H1 (cell line): Measurements from ENCODE around the gene LAMTOR4. TPM values are rescaled to one million over a fixed set of nuclear protein-coding genes. Genes with fewer than 3 reads are reported as not detected.
A peak's percentile ranks its signal among the peaks of the same experiment; 100 is the strongest.

Experiments
- CTCF ChIA-PET: fragments of 300-600 bp; sonication (Branson Sonifier 250); formaldehyde crosslinking; loops from one replicate; lab custom pipeline; 2021; ENCODE audit not compliant: partially characterized antibody; lab: Charles Lee
- POLR2A ChIA-PET: fragments of 300-600 bp; sonication (Branson Sonifier 250); formaldehyde crosslinking; loops from one replicate; lab custom pipeline; 2021; ENCODE audit warnings: inconsistent platforms; ENCODE audit not compliant: partially characterized antibody; lab: Charles Lee
- DNase-seq, 2 experiments: peaks; one replicate each; pipeline versions ENCODE4 v3.0.0 to v3.0.0-alpha.2; 2010 to 2022; ENCODE audit warnings: low spot score in 2 of 2, low read depth in 1 of 2, mixed read lengths in 1 of 2
- FAIRE-seq: peaks from 2 replicates; lab custom pipeline; 2011; peaks lifted over from hg19 to GRCh38; lab: Jason Lieb, UNC
- H2AFZ ChIP-seq: 2 replicates; pipeline ENCODE4 v1.8.1; 2012; ENCODE audit warnings: low read length, inconsistent platforms
- H2AK5ac ChIP-seq: 2 replicates; pipeline ENCODE4 v1.6.1; 2013; ENCODE audit warnings: low read depth, low read length
- H2BK120ac ChIP-seq: replicated peaks from 2 replicates; pipeline ENCODE3; 2013; ENCODE audit warnings: low read depth, low read length, inconsistent platforms
- H2BK12ac ChIP-seq: 2 replicates; pipeline ENCODE4 v1.6.1; 2013; ENCODE audit warnings: low read depth, low read length
- H2BK15ac ChIP-seq: 2 replicates; pipeline ENCODE4 v1.6.1; 2013; ENCODE audit warnings: low read length
- H2BK20ac ChIP-seq: 2 replicates; pipeline ENCODE4 v1.6.1; 2013; ENCODE audit warnings: low read length
- H2BK5ac ChIP-seq: 2 replicates; pipeline ENCODE4 v1.6.1; 2013; ENCODE audit warnings: low read depth, low read length
- H3K14ac ChIP-seq: 2 replicates; pipeline ENCODE4 v1.6.1; 2013; ENCODE audit warnings: inconsistent platforms; ENCODE audit not compliant: insufficient read length
- H3K18ac ChIP-seq: 2 replicates; pipeline ENCODE4 v1.6.1; 2013; ENCODE audit warnings: low read length; ENCODE audit errors: extremely low read depth
- H3K23ac ChIP-seq: 2 replicates; pipeline ENCODE4 v1.6.1; 2013; ENCODE audit warnings: inconsistent platforms; ENCODE audit not compliant: insufficient read length
- H3K23me2 ChIP-seq: 2 replicates; pipeline ENCODE4 v1.6.1; 2013; ENCODE audit warnings: low read depth, low read length
- H3K27ac ChIP-seq: 2 replicates; pipeline ENCODE4 v1.6.1; 2011; ENCODE audit warnings: low read depth, low read length, inconsistent platforms
- H3K27me3 ChIP-seq, 4 experiments: replicated peaks in 1 of 4; 1 replicate in 1 of 4; 2 replicates in 3 of 4; pipeline versions ENCODE4 v1.6.1 to v1.8.1; 2011 to 2013; ENCODE audit warnings: low read length in 3 of 4, mild to moderate bottlenecking in 3 of 4, inconsistent platforms in 2 of 4, mixed read lengths in 2 of 4, moderate library complexity in 1 of 4; ENCODE audit not compliant: control insufficient read depth in 3 of 4, insufficient read depth in 3 of 4; ENCODE audit errors: extremely low read depth in 1 of 4
- H3K36me3 ChIP-seq, 4 experiments: 2 replicates each; pipeline versions ENCODE4 v1.6.1 to v1.8.1; 2011 to 2013; ENCODE audit warnings: mild to moderate bottlenecking in 4 of 4, low read length in 3 of 4, moderate library complexity in 2 of 4, control low read depth in 1 of 4, inconsistent platforms in 1 of 4; ENCODE audit not compliant: insufficient read depth in 4 of 4, control insufficient read depth in 2 of 4
- H3K4ac ChIP-seq: replicated peaks from 2 replicates; pipeline ENCODE3; 2013; ENCODE audit warnings: low read length, low read depth, mixed read lengths, inconsistent platforms; ENCODE audit not compliant: insufficient read length
- H3K4me1 ChIP-seq, 4 experiments: replicated peaks in 1 of 4; 1 replicate in 1 of 4; 2 replicates in 3 of 4; pipeline versions ENCODE4 v1.6.1 to v1.8.1; 2011 to 2013; ENCODE audit warnings: low read length in 3 of 4, inconsistent platforms in 2 of 4, mixed read lengths in 1 of 4; ENCODE audit not compliant: insufficient read depth in 4 of 4, control insufficient read depth in 3 of 4
- H3K4me2 ChIP-seq, 2 experiments: 2 replicates each; pipeline versions ENCODE4 v1.6.1 to v1.8.1; 2011 to 2013; ENCODE audit warnings: low read depth in 2 of 2, low read length in 2 of 2, control low read depth in 1 of 2, inconsistent platforms in 1 of 2, mild to moderate bottlenecking in 1 of 2; ENCODE audit not compliant: insufficient read depth in 1 of 2
- H3K4me3 ChIP-seq, 4 experiments: fragments of 200-600, 300-600 bp in 1 of 4; sonication (generic), shearing (Covaris generic), sonication (Bioruptor Twin) in 1 of 4; 2 replicates each; pipeline versions ENCODE4 v1.5.1 to v1.8.1; 2011 to 2016; ENCODE audit warnings: low read length in 4 of 4, low read depth in 3 of 4, control low read depth in 2 of 4, inconsistent platforms in 2 of 4, mild to moderate bottlenecking in 2 of 4, mixed read lengths in 1 of 4, moderate library complexity in 1 of 4; ENCODE audit not compliant: insufficient read depth in 2 of 4; ENCODE audit errors: extremely low read depth in 1 of 4
- H3K56ac ChIP-seq: replicated peaks from 2 replicates; pipeline ENCODE3; 2013; ENCODE audit warnings: low read depth, mild to moderate bottlenecking, mixed read lengths, low read length, inconsistent platforms; ENCODE audit not compliant: insufficient read length
- H3K79me1 ChIP-seq: 2 replicates; pipeline ENCODE4 v1.6.1; 2013; ENCODE audit warnings: low read depth, low read length, control low read depth
- H3K79me2 ChIP-seq, 2 experiments: 2 replicates each; pipeline versions ENCODE4 v1.6.1 to v1.8.1; 2012 to 2013; ENCODE audit warnings: low read length in 2 of 2, mild to moderate bottlenecking in 2 of 2, inconsistent platforms in 1 of 2; ENCODE audit not compliant: insufficient read depth in 2 of 2, control insufficient read depth in 1 of 2
- H3K9ac ChIP-seq, 4 experiments: replicated peaks in 1 of 4; 1 replicate in 1 of 4; 2 replicates in 3 of 4; pipeline versions ENCODE4 v1.6.1 to v1.8.1; 2011 to 2013; ENCODE audit warnings: low read depth in 3 of 4, low read length in 3 of 4, control low read depth in 2 of 4, mild to moderate bottlenecking in 2 of 4, moderate library complexity in 2 of 4, inconsistent platforms in 1 of 4; ENCODE audit errors: extremely low read depth in 1 of 4
- H3K9me3 ChIP-seq, 2 experiments: 2 replicates each; pipeline versions ENCODE4 v1.6.1 to v1.8.1; 2012 to 2013; ENCODE audit warnings: mild to moderate bottlenecking in 2 of 2, moderate library complexity in 2 of 2, control low read depth in 1 of 2, inconsistent platforms in 1 of 2, low read depth in 1 of 2, low read length in 1 of 2, mixed read lengths in 1 of 2; ENCODE audit not compliant: insufficient read depth in 2 of 2
- H4K20me1 ChIP-seq, 2 experiments: replicated peaks in 1 of 2; 2 replicates each; pipeline versions ENCODE3 to v1.8.1; 2011 to 2013; ENCODE audit warnings: inconsistent platforms in 2 of 2, low read length in 2 of 2, mild to moderate bottlenecking in 1 of 2; ENCODE audit not compliant: insufficient read depth in 2 of 2, control insufficient read depth in 1 of 2
- H4K5ac ChIP-seq: 2 replicates; pipeline ENCODE4 v1.6.1; 2013; ENCODE audit warnings: low read length, low read depth, mixed read lengths, inconsistent platforms; ENCODE audit not compliant: insufficient read length
- H4K8ac ChIP-seq: 2 replicates; pipeline ENCODE4 v1.8.0; 2013; ENCODE audit warnings: mild to moderate bottlenecking, moderate library complexity, low read length, inconsistent platforms; ENCODE audit not compliant: insufficient read depth; ENCODE audit errors: extremely low read depth
- H4K91ac ChIP-seq: replicated peaks from 2 replicates; pipeline ENCODE3; 2013; ENCODE audit warnings: low read length, mixed read lengths, inconsistent platforms; ENCODE audit not compliant: insufficient read length
- POLR2A ChIP-seq, 2 experiments: IDR thresholded peaks; 1 replicate in 1 of 2; 2 replicates in 1 of 2; pipeline ENCODE4 v1.6.1; 2011; ENCODE audit warnings: low read depth in 2 of 2, low read length in 2 of 2, mild to moderate bottlenecking in 2 of 2; ENCODE audit errors: control extremely low read depth in 1 of 2
- SRF ChIP-seq: IDR thresholded peaks from 2 replicates; pipeline ENCODE4 v1.6.1; 2011; ENCODE audit warnings: mild to moderate bottlenecking, low read depth, low read length, moderate library complexity
- WGBS, 2 experiments: shearing (Covaris generic) in 1 of 2; methylation state at CpG; one replicate each; pipeline versions ENCODE4 v1.1.6 to v1.1.7; 2013 to 2015; ENCODE audit warnings: low lambda C conversion rate in 2 of 2, mixed read lengths in 2 of 2, inconsistent platforms in 1 of 2, low coverage in 1 of 2, missing lambda C conversion rate in 1 of 2; ENCODE audit not compliant: insufficient replicate concordance in 2 of 2, insufficient coverage in 1 of 2, insufficient read length in 1 of 2; ENCODE audit errors: extremely low coverage in 1 of 2, missing lambda C conversion rate in 1 of 2; 5-methylcytosine and 5-hydroxymethylcytosine counted together
- polyA plus RNA-seq, 7 experiments: library from polyadenylated mRNA; depleted of rRNA in 3 of 7; stranded (reverse) in 5 of 7; unstranded in 2 of 7; fragments of >200 nt in 5 of 7; fragments of 200-250 nt in 2 of 7; gene quantifications; 1 replicate in 5 of 7; 2 replicates in 1 of 7; 4 replicates in 1 of 7; pipeline versions ENCODE4 v1.2.1 to v1.2.3, GENCODE V29; 2011 to 2013; ENCODE audit warnings: missing spikeins in 2 of 7, mixed read lengths in 2 of 7
- total RNA-seq: library from RNA; stranded (reverse); fragmentation: NEBNext Ultra II Directional; extraction: Animal tissue kit (Norgen Biotek cat#: 25700); gene quantifications from 2 replicates; pipeline ENCODE4 v1.2.1, GENCODE V29; 2021

LAMTOR4 gene
- total and polyA plus RNA-seq, 2 of the 8 experiments (the other 6 are each of a cell fraction or from before 2014, with no cell fraction given) = 153 to 622 TPM

DNA sequence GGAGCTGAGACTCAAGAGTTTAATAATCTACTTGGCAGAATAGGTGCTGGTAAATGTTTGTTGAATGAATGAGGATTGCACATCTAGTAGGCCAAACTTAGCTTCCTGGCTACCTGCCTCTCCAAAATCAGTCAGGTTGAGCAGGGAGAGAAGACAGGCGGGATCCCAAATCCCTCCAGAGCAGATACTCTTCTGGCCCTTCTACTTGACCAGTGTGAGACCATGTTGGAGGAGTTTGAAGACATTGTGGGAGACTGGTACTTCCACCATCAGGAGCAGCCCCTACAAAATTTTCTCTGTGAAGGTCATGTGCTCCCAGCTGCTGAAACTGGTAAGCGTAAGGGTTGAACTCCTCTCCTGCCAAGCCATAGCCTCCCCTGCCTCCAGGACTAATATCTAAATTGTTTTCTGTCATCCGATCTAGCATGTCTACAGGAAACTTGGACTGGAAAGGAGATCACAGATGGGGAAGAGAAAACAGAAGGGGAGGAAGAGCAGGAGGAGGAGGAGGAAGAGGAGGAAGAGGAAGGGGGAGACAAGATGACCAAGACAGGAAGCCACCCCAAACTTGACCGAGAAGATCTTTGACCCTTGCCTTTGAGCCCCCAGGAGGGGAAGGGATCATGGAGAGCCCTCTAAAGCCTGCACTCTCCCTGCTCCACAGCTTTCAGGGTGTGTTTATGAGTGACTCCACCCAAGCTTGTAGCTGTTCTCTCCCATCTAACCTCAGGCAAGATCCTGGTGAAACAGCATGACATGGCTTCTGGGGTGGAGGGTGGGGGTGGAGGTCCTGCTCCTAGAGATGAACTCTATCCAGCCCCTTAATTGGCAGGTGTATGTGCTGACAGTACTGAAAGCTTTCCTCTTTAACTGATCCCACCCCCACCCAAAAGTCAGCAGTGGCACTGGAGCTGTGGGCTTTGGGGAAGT lies 24.2 kb upstream of the LAMTOR4 start:
- H4K91ac ChIP-seq = no peak overlapping the region
- POLR2A ChIA-PET = interaction anchor here (1.4 to 19.1 kb wide), 9 partner anchors 9 to 57 kb away, joined by 3 to 414 read pairs (median 4); partner anchors contain the start of genes AP4M1 and MCM7
- peak in 1 of 2 experiments; percentile 42; a peak in 1 of 3 replicates for TF ChIP-seq POLR2A (IDR thresholded peaks at IDR 0.05; ENCODE audit: control extremely low read depth in 1 of 2, low read depth in 2 of 2, low read length in 2 of 2)
- no peak for TF ChIP-seq SRF

More for the DNA sequence above, 24.2 kb upstream of the LAMTOR4 start:
- no peak overlapping the region for H2AK5ac ChIP-seq
- H3K4me2 ChIP-seq = no peak overlapping the region
- H3K4me3 ChIP-seq = no peak overlapping the region
- CTCF ChIA-PET = interaction anchor here (0.7 to 5.3 kb wide), 7 partner anchors 8 to 63 kb away, joined by 3 to 24 read pairs (median 4); partner anchors contain the start of genes AP4M1 and MCM7
- H3K23ac ChIP-seq = no peak overlapping the region
- H3K14ac ChIP-seq = no peak overlapping the region
- DNase-seq (no peak), FAIRE-seq (no peak)
- H2BK15ac ChIP-seq = no peak overlapping the region
- peaks cover 0 to 11% (median 0%) of the 10 kb centered on the region in 4 experiments; a peak in 2 of 7 replicates for H3K27me3 ChIP-seq
- no peaks in the 10 kb centered on the region for H3K36me3 ChIP-seq
- H4K8ac ChIP-seq = no peak overlapping the region
- H2BK120ac ChIP-seq = no peak overlapping the region
- no peak overlapping the region for H2BK20ac ChIP-seq
- H3K9ac ChIP-seq = no peak overlapping the region
- 0 out of 2 replicates have a peak, but pooled peaks cover 2% of the 10 kb centered on the region for H3K79me1 ChIP-seq
- H3K9me3 ChIP-seq = no peaks in the 10 kb centered on the region
- H4K20me1 ChIP-seq = no peaks in the 10 kb centered on the region
- no peak overlapping the region for H3K18ac ChIP-seq
- H2BK12ac ChIP-seq = no peak overlapping the region
- no peaks in the 10 kb centered on the region; a peak in 1 of 4 replicates for H3K79me2 ChIP-seq
- H3K27ac ChIP-seq = no peak overlapping the region
- H3K56ac ChIP-seq = no peak overlapping the region
- no peak overlapping the region for H2AFZ ChIP-seq
- 95% methylated on average over 4 of the region's 4 CpGs; no CpG with 5 or more reads in 1 of the 2 experiments for WGBS, 2 experiments
- no peak overlapping the region for H3K4ac ChIP-seq
- no peak overlapping the region for H2BK5ac ChIP-seq
- peaks cover 0 to 13% (median 1%) of the 10 kb centered on the region in 4 experiments; a peak in 4 of 7 replicates for H3K4me1 ChIP-seq
- H3K23me2 ChIP-seq = peaks cover 15% of the 10 kb centered on the region
- H4K5ac ChIP-seq = no peak overlapping the region
